SK-N-SH treated with all-trans-retinoic acid at 6 μM for 48 hours (cell line): ENCODE data around the gene CACNA2D2.

Experiments
- ATAC-seq: fragments of 200-7000 bp; cut with Tn5 transposase; 3 replicates; pipeline ENCODE4 v1.9.1; 2020; ENCODE audit warnings: mild to moderate bottlenecking, moderate library complexity
- ARNTL ChIP-seq: fragments of 450-650 bp; formaldehyde crosslinking; IDR thresholded peaks from 2 replicates; pipeline ENCODE4 v1.5.0; 2020; ENCODE audit warnings: low read depth, mild to moderate bottlenecking, moderate library complexity, borderline replicate concordance
- BACH2 ChIP-seq: fragments of 250-450 bp; sonication (Bioruptor Pico); IDR thresholded peaks from 2 replicates; pipeline ENCODE4 v1.9.0; 2021; ENCODE audit warnings: mild to moderate bottlenecking, borderline replicate concordance
- CSDC2 ChIP-seq: fragments of 250-450 bp; sonication (Bioruptor Pico); IDR thresholded peaks from 2 replicates; pipeline ENCODE4 v1.5.0; 2020; ENCODE audit warnings: mild to moderate bottlenecking, moderate library complexity
- ESRRG ChIP-seq: fragments of 250-450 bp; sonication (Bioruptor Pico); IDR thresholded peaks from 2 replicates; pipeline ENCODE4 v1.6.1; 2021; ENCODE audit warnings: mild to moderate bottlenecking
- OSR1 ChIP-seq: fragments of 250-450 bp; sonication (Bioruptor Pico); IDR thresholded peaks from 2 replicates; pipeline ENCODE4 v1.8.0; 2022; ENCODE audit warnings: moderate library complexity, mild to moderate bottlenecking, inconsistent platforms
- PPARA ChIP-seq: fragments of 250-450 bp; sonication (Bioruptor Pico); IDR thresholded peaks from 2 replicates; pipeline ENCODE4 v1.5.0; 2020; ENCODE audit warnings: mild to moderate bottlenecking, borderline replicate concordance
- RARB ChIP-seq: fragments of 250-450 bp; sonication (Bioruptor Pico); IDR thresholded peaks from 2 replicates; pipeline ENCODE4 v1.8.0; 2021; ENCODE audit warnings: mild to moderate bottlenecking, moderate library complexity
- TCF4 ChIP-seq: fragments of 250-450 bp; sonication (Bioruptor Pico); IDR thresholded peaks from 2 replicates; pipeline ENCODE4 v1.8.0; 2021; ENCODE audit warnings: mild to moderate bottlenecking, moderate library complexity, borderline replicate concordance
- TOX ChIP-seq: fragments of 250-450 bp; sonication (Bioruptor Pico); IDR thresholded peaks from 2 replicates; pipeline ENCODE4 v1.8.0; 2021; ENCODE audit warnings: mild to moderate bottlenecking, moderate library complexity, borderline replicate concordance
- ZC3H10 ChIP-seq: fragments of 250-450 bp; sonication (Bioruptor Pico); IDR thresholded peaks from 2 replicates; pipeline ENCODE4 v1.5.1; 2021; ENCODE audit warnings: mild to moderate bottlenecking, moderate library complexity
- ZFP30 ChIP-seq: fragments of 450-650 bp; formaldehyde crosslinking; IDR thresholded peaks from 2 replicates; pipeline ENCODE4 v1.5.0; 2022; ENCODE audit warnings: mild to moderate bottlenecking, moderate library complexity
- ZNF565 ChIP-seq: fragments of 450-650 bp; formaldehyde crosslinking; conservative IDR thresholded peaks from 2 replicates; pipeline ENCODE4 v1.5.0; 2020; ENCODE audit warnings: low read depth, mild to moderate bottlenecking, moderate library complexity
- ZNF70 ChIP-seq: fragments of 450-650 bp; formaldehyde crosslinking; IDR thresholded peaks from 2 replicates; pipeline ENCODE4 v1.5.0; 2020; ENCODE audit warnings: mild to moderate bottlenecking, moderate library complexity
- TF ChIP-seq, protein P1 (sequence below): fragments of 250-450 bp; sonication (Bioruptor Pico); IDR thresholded peaks from 2 replicates; pipeline ENCODE4 v1.5.1; 2021; ENCODE audit warnings: mild to moderate bottlenecking, moderate library complexity
- TF ChIP-seq, protein P2 (sequence below): fragments of 250-450 bp; sonication (Bioruptor Pico); IDR thresholded peaks from 2 replicates; pipeline ENCODE4 v1.8.0; 2020; ENCODE audit warnings: mild to moderate bottlenecking, moderate library complexity, borderline replicate concordance
- TF ChIP-seq, protein P3 (sequence below): fragments of 250-450 bp; sonication (Bioruptor Pico); IDR thresholded peaks from 2 replicates; pipeline ENCODE4 v1.5.0; 2020; ENCODE audit warnings: mild to moderate bottlenecking, moderate library complexity
- TF ChIP-seq, protein P4 (sequence below): fragments of 250-450 bp; sonication (Bioruptor Pico); IDR thresholded peaks from 2 replicates; pipeline ENCODE4 v1.5.1; 2020; ENCODE audit warnings: low read depth, mild to moderate bottlenecking, moderate library complexity

The CACNA2D2 gene

DNA sequence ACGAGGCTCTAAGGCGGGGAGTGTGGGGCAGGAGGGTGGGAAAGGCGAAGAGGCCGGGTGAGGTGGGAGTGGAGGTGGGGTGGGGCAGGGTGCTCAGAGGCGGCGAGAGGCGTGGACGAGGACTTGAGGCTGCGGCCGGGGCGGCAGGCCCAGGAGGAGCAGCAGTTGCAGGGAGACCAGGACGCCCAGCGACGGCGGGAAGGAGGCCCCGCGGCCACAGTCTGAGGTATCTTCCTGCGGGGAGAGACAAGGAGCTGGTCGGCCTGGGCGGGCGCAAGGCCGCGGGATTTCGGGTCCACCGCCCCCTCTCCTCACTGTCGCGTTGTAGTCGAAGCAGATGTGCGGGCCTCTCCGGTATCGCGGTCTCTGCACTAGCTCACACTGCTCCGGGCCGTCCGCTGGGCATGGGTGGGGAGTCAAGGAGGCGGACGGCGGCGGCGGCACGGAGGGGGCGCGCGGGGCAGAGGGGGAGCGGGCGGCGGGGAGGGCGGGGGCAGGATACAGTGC is 138.8 kb downstream of the CACNA2D2 start:
- TF ChIP-seq ESRRG (CRISPR knock-in tag) (no peak), ZNF565 (CRISPR knock-in tag) (no peak), RARB (CRISPR knock-in tag) (no peak), BACH2 (no peak), ZFP30 (CRISPR knock-in tag) (no peak)
- TF ChIP-seq, protein P1, sequence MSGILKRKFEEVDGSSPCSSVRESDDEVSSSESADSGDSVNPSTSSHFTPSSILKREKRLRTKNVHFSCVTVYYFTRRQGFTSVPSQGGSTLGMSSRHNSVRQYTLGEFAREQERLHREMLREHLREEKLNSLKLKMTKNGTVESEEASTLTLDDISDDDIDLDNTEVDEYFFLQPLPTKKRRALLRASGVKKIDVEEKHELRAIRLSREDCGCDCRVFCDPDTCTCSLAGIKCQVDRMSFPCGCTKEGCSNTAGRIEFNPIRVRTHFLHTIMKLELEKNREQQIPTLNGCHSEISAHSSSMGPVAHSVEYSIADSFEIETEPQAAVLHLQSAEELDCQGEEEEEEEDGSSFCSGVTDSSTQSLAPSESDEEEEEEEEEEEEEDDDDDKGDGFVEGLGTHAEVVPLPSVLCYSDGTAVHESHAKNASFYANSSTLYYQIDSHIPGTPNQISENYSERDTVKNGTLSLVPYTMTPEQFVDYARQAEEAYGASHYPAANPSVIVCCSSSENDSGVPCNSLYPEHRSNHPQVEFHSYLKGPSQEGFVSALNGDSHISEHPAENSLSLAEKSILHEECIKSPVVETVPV (CRISPR knock-in tag) = no peak
- TF ChIP-seq, all 23 proteins: peak for 0
- no peak for ATAC-seq

DNA sequence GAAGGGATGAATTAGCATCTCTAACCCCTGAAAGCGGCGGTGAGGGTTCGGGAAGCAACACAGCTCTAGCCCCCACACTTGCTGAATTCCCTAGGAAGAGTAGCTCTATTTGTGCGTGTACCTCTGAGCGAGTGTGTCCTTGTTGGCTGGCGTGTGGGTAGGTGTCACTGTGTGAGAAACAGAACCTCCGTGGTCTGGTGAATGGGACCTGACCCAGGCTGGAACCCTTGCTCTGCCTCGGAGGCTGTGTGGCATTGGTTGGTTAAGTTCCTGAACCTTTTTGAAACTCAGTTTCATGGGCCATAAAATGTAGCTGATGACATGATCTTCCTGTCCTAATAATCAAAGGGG is 143.7 kb downstream of the CACNA2D2 start:
- peak; percentile 10 for ATAC-seq
- TF ChIP-seq CSDC2 (no peak), RARB (CRISPR knock-in tag) (no peak), ZC3H10 (CRISPR knock-in tag) (no peak)
- TF ChIP-seq, protein P1 (CRISPR knock-in tag) = no peak

DNA sequence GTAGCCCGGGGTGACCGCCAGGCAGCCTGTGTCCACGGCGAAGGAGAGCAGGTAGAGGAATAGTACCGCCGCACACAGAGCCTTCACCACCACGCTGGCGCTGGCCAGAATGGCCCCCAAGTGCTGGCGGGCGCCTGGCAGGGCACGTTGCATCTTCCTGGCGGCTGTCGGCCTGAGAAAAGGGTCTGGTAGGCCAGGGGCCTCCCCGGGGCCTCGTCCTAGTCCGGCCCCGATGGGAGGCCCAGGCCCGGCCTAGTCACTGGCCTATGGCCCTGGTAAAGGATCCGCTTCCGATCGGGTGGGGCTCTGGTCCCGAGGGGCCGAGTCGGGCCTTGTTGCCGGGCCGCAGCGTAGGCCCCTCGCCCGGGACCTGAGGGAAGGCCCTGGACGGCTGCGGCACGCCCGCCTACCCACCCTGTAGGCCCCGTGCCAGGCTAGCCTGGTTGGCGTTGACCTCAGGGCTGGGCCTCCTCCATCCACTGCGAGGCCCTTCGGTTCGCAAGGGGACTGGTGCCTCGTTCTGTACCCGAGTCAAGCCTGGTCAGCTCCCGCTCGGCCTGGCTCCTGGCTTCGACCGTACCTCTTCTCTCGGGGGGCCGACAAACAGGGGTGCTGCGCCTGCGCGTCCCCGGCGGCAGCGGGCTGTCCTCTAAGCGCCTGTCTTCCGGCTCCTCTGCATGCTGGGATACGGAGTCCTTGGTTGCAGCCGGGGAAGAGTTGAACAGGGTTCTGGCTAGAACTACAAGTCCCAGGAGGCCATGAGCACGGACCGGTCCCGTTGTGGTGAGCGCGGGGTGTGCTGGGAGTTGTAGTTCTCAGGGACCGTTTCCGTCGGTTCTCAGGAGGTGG is 144.3 kb downstream of the CACNA2D2 start, which contains the start of gene TMEM115:
Gene TMEM115 (minus strand): TSS at position 611 of the 849 bp plus-strand sequence. CDS start 458 bp downstream, at position 153.
- TF ChIP-seq CSDC2 = 0 out of 2 replicates have a peak, but pooled peaks have one; percentile 17
- TF ChIP-seq OSR1 = no peak
- no peak for TF ChIP-seq ZNF70 (CRISPR knock-in tag)
- TF ChIP-seq, protein P2, sequence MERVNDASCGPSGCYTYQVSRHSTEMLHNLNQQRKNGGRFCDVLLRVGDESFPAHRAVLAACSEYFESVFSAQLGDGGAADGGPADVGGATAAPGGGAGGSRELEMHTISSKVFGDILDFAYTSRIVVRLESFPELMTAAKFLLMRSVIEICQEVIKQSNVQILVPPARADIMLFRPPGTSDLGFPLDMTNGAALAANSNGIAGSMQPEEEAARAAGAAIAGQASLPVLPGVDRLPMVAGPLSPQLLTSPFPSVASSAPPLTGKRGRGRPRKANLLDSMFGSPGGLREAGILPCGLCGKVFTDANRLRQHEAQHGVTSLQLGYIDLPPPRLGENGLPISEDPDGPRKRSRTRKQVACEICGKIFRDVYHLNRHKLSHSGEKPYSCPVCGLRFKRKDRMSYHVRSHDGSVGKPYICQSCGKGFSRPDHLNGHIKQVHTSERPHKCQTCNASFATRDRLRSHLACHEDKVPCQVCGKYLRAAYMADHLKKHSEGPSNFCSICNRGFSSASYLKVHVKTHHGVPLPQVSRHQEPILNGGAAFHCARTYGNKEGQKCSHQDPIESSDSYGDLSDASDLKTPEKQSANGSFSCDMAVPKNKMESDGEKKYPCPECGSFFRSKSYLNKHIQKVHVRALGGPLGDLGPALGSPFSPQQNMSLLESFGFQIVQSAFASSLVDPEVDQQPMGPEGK = no peak
- no peak for TF ChIP-seq RARB (CRISPR knock-in tag)
- no peak for TF ChIP-seq TOX (CRISPR knock-in tag)
- no peak for TF ChIP-seq ZNF565 (CRISPR knock-in tag)
- TF ChIP-seq, protein P3, sequence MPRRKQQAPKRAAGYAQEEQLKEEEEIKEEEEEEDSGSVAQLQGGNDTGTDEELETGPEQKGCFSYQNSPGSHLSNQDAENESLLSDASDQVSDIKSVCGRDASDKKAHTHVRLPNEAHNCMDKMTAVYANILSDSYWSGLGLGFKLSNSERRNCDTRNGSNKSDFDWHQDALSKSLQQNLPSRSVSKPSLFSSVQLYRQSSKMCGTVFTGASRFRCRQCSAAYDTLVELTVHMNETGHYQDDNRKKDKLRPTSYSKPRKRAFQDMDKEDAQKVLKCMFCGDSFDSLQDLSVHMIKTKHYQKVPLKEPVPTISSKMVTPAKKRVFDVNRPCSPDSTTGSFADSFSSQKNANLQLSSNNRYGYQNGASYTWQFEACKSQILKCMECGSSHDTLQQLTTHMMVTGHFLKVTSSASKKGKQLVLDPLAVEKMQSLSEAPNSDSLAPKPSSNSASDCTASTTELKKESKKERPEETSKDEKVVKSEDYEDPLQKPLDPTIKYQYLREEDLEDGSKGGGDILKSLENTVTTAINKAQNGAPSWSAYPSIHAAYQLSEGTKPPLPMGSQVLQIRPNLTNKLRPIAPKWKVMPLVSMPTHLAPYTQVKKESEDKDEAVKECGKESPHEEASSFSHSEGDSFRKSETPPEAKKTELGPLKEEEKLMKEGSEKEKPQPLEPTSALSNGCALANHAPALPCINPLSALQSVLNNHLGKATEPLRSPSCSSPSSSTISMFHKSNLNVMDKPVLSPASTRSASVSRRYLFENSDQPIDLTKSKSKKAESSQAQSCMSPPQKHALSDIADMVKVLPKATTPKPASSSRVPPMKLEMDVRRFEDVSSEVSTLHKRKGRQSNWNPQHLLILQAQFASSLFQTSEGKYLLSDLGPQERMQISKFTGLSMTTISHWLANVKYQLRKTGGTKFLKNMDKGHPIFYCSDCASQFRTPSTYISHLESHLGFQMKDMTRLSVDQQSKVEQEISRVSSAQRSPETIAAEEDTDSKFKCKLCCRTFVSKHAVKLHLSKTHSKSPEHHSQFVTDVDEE = 0 out of 2 replicates have a peak, but pooled peaks have one; percentile 74
- ATAC-seq = peak; percentile 98

DNA sequence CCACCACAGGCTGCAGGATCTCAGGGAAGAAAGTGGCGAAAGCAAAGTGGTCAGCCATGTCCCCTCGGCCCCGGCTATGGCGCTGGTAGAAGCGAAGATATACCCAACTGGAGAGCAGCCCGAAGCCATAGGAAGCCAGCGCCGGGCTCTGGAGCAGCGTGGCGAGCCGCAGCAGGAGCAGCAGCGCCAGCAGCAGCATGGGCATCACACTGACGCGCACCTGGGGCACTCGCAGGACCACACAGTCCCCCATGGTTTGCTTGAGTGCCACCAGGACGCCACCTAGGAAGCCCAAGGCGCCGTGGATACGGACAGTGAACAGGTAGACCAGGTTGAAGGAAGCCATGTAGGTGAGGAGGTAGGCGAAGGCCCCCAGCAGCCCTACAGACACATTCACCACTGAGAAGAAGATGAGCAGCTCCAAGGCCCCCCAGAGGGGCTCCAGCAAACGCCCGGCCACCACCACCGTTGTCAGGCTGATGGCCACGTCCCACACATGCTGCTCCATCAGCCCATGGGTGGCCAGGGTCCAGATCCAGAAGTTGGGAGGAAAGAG is 145.0 kb downstream of the CACNA2D2 start:
- ATAC-seq = peak; percentile 5; the same call in 2 of the 3 replicates
- TF ChIP-seq CSDC2 (no peak), ZFP30 (CRISPR knock-in tag) (no peak), TCF4 (no peak), ZNF70 (CRISPR knock-in tag) (no peak), TOX (CRISPR knock-in tag) (no peak), OSR1 (no peak), PPARA (CRISPR knock-in tag) (no peak), ARNTL (CRISPR knock-in tag) (no peak), ZC3H10 (CRISPR knock-in tag) (no peak)
- TF ChIP-seq, protein P3 = no peak
- TF ChIP-seq, protein P4, sequence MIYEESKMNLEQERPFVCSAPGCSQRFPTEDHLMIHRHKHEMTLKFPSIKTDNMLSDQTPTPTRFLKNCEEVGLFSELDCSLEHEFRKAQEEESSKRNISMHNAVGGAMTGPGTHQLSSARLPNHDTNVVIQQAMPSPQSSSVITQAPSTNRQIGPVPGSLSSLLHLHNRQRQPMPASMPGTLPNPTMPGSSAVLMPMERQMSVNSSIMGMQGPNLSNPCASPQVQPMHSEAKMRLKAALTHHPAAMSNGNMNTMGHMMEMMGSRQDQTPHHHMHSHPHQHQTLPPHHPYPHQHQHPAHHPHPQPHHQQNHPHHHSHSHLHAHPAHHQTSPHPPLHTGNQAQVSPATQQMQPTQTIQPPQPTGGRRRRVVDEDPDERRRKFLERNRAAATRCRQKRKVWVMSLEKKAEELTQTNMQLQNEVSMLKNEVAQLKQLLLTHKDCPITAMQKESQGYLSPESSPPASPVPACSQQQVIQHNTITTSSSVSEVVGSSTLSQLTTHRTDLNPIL (CRISPR knock-in tag) = no peak
